ENCODE results near the gene RIMS1.

RIMS1 gene

DNA sequence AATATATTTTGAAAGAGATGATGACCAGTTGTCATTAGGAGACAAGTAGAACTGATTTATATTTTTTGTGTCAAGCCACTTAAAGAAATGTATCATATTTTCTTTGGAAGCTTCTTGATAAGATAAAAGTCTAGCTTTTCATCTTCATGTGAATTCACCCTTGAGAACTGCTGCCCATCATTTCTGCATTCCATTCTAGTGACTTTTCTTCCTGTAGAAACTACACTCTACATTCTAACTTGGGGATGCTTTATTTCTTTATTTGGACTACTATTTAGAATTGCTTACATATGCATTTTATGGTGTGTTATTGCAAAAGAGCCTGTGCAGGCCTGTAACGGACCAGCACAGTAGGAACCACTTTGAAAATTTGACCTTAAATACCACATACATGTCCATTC, 400.6 kb downstream of the RIMS1 start:
- TF ChIP-seq, protein P1, sequence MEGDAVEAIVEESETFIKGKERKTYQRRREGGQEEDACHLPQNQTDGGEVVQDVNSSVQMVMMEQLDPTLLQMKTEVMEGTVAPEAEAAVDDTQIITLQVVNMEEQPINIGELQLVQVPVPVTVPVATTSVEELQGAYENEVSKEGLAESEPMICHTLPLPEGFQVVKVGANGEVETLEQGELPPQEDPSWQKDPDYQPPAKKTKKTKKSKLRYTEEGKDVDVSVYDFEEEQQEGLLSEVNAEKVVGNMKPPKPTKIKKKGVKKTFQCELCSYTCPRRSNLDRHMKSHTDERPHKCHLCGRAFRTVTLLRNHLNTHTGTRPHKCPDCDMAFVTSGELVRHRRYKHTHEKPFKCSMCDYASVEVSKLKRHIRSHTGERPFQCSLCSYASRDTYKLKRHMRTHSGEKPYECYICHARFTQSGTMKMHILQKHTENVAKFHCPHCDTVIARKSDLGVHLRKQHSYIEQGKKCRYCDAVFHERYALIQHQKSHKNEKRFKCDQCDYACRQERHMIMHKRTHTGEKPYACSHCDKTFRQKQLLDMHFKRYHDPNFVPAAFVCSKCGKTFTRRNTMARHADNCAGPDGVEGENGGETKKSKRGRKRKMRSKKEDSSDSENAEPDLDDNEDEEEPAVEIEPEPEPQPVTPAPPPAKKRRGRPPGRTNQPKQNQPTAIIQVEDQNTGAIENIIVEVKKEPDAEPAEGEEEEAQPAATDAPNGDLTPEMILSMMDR (conservative IDR thresholded peaks at IDR 0.05) = no peak
- no peak overlapping the region for H3K27ac ChIP-seq

DNA sequence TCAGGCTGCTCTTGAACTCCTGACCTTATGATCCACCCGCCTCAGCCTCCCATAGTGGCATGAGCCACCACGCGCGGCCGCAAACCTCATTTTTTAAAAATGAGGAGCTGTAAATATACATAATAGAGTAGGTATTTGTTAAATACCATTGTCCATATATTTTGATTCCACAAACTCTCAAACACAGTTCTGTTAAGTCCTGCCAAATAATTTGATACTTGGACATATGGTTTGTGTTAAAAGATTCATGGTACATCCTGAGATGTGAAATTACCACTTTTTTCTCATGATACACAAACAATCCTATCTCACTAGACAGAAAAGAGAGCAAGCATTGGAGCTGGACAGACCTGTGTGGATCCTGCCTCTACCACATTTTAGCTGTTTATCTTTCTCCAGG, 401.5 kb downstream of the RIMS1 start:
- TF ChIP-seq, protein P1 (conservative IDR thresholded peaks at IDR 0.05) = no peak
- H3K27ac ChIP-seq = no peak overlapping the region

DNA sequence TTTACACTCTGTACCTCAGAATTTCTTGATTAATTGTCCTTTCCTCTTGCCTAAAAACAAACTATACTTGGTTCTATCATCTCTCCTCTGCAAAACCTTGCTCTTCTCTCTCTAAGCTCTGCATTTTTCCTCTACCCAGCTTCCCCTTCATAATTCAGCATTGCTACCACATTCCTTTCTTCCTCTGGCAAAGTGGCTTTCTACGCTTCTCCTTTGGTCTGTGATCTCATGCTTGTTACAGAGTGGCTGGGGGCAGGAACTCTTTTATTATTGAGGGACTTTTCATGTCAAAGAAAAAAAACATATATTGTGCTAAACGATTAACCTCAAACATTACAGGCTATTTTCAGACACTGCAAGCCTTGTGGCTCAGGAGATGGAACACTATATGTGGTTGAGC, 402.2 kb downstream of the RIMS1 start:
- H3K27ac ChIP-seq = no peak overlapping the region

DNA sequence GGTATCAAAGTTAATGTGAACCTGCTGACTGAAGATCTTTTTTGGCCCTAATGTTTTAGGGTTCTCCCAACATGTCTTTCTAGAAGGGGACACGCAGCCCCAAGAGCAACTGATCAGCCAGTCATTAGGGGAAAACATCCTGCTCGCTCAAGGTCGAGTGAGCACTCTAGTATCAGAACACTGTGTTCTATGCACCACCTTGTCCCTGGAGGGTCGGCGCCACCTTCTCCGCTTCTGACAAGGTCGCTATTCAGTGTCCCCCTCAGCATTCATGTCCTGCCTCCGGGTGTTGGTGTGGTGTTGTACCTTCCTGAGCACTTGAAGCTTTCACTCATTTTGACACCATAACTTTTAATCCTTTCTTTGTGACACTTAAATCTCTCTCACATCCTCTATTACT, 404.3 kb downstream of the RIMS1 start:
- TF ChIP-seq, protein P1 (conservative IDR thresholded peaks at IDR 0.05) = no peak
- H3K27ac ChIP-seq = no peak overlapping the region

More for the DNA sequence above, 402.2 kb downstream of the RIMS1 start:
- TF ChIP-seq, protein P1 (conservative IDR thresholded peaks at IDR 0.05) = no peak

DNA sequence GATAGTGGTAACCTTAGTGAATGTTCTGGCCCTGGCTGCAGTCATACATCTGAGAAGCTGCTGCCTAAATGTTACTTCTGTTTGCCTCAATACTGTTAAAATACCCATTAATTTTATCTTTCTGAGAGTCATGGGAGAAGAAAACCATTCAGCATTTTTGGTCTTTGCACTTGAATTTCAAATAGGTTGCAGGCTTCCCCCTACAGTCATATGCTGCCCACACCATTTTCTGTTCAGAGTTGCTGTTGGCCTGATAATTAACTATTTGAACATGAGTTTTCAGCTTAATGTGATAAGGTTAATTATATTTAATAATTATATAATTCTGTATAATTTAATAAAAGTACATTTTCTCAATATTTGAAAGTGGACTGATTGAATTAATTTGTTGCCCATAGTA, 410.0 kb downstream of the RIMS1 start:
- TF ChIP-seq, protein P1 (conservative IDR thresholded peaks at IDR 0.05) = no peak
- no peak overlapping the region for H3K27ac ChIP-seq

DNA sequence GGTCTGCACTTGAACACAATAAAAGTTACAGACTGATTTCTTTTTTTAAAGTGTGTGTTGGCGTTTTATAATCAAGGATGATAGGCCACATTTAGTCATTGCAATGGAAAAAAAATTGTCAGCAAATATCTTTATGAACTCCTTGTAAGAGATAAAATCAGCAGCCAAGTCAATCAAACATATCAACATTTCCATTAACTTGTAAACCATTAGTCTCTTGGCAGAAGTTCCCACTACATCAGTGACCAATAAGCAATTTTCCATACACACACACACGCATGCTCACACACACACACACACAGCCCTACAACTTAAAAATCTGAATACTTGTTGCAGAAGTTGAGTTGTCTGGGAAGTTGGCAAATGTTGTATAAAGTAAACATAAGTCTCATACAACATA, 419.6 kb downstream of the RIMS1 start:
- peak overlapping the region; percentile 27; the same call in 1 of the 2 replicates for H3K27ac ChIP-seq
- TF ChIP-seq, protein P1 (conservative IDR thresholded peaks at IDR 0.05) = no peak

DNA sequence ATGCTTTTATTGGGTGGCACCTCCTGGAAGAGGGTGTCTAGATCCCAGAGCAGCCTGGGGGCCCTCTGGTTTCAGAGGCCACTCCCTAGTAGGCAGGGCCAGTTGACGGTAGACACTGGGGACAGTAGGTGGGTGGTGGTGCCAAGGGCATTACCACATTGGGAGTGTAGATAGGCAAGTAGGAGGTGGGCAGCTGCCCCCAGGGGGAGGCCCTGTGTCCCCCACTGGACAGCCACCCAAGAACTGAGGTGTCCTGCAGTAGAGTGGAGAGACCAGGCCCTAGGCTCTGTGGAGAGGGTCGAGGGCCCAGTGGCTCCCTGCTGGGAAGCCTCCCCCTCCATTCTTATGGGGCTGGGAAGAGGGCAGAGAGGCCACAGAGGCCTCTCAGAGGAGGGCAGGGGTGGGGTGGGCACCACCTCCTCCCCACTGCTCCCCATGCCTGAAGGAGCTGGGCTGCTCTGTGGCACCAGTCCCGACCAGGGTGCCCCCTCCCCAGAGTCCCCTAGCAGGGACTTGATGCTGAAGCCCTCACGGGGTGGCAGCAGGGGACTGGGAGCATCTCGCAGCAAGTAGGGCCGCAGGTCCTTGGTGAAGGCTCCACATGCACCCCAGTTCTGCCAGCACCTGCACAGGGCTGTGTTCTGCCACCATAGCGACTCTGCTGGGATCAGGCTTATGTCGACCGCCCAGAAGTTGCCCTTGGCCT, 430.5 kb downstream of the RIMS1 start:
- TF ChIP-seq, protein P1 (conservative IDR thresholded peaks at IDR 0.05) = no peak
- H3K27ac ChIP-seq = no peak overlapping the region

All from VCaP (cell line).